Osteoblast (primary cell): Measurements from ENCODE around the gene AMHR2. TPM values are rescaled to one million over a fixed set of nuclear protein-coding genes. Genes with fewer than 3 reads are reported as not detected.
"Not testable (repeated sequence)": the region's sequence is repeated elsewhere in the genome, so short reads cannot be mapped to it uniquely, and the experiment has no call there.

Experiments used
- DNase-seq: peaks from one replicate; pipeline ENCODE4 v3.0.0; 2011; ENCODE audit warnings: low spot score, mixed read lengths; ENCODE audit not compliant: insufficient read length; ENCODE audit errors: missing footprints
- H2AFZ ChIP-seq: 2 replicates; pipeline ENCODE4 v1.6.0; 2011; ENCODE audit warnings: mild to moderate bottlenecking, low read length
- H3K27ac ChIP-seq: 2 replicates; pipeline ENCODE4 v1.5.1; 2011; ENCODE audit warnings: mild to moderate bottlenecking, low read depth, low read length, moderate library complexity
- H3K27me3 ChIP-seq: 2 replicates; pipeline ENCODE4 v1.6.0; 2012; ENCODE audit warnings: mild to moderate bottlenecking, control low read depth, inconsistent platforms, low read length, moderate library complexity; ENCODE audit not compliant: insufficient read depth
- H3K36me3 ChIP-seq: 2 replicates; pipeline ENCODE4 v1.5.1; 2011; ENCODE audit warnings: mild to moderate bottlenecking, low read length, control low read depth, moderate library complexity; ENCODE audit not compliant: insufficient read depth
- H3K4me1 ChIP-seq: 2 replicates; pipeline ENCODE4 v1.5.1; 2011; ENCODE audit warnings: mild to moderate bottlenecking, low read length, control low read depth, moderate library complexity; ENCODE audit not compliant: insufficient read depth
- H3K4me2 ChIP-seq: 2 replicates; pipeline ENCODE4 v1.6.0; 2011; ENCODE audit warnings: mild to moderate bottlenecking, low read length; ENCODE audit not compliant: insufficient read depth
- H3K4me3 ChIP-seq: fragments of 200-600 bp; sonication (generic); 3 replicates; pipeline ENCODE4 v1.5.1; 2012; ENCODE audit warnings: mild to moderate bottlenecking, low read length, inconsistent platforms; ENCODE audit not compliant: insufficient read depth
- H3K79me2 ChIP-seq: 2 replicates; pipeline ENCODE4 v1.6.0; 2012; ENCODE audit warnings: mild to moderate bottlenecking, low read length, control low read depth, inconsistent platforms; ENCODE audit not compliant: insufficient read depth
- H3K9me3 ChIP-seq: 2 replicates; pipeline ENCODE4 v1.5.1; 2011; ENCODE audit warnings: low read depth, low read length, control low read depth
- H4K20me1 ChIP-seq: 2 replicates; pipeline ENCODE4 v1.6.0; 2012; ENCODE audit warnings: mild to moderate bottlenecking, low read length, control low read depth; ENCODE audit not compliant: insufficient read depth
- total RNA-seq: library from RNA; depleted of rRNA; stranded (reverse); fragments of >200 nt; gene quantifications from 2 replicates; pipeline ENCODE4 v1.2.3, GENCODE V29; 2012
- TF ChIP-seq, protein P1 (sequence below): IDR thresholded peaks from 2 replicates; pipeline ENCODE4 v1.5.1; 2011; ENCODE audit warnings: mild to moderate bottlenecking, low read depth, low read length, moderate library complexity; ENCODE audit errors: extremely low read depth

Gene AMHR2
- not detected in 2 replicates for total RNA-seq

- H3K9me3 ChIP-seq: no peaks in the 10 kb centered on the region
- DNase-seq: no peak
- no peaks in the 10 kb centered on the region for H4K20me1 ChIP-seq
- TF ChIP-seq, protein P1, sequence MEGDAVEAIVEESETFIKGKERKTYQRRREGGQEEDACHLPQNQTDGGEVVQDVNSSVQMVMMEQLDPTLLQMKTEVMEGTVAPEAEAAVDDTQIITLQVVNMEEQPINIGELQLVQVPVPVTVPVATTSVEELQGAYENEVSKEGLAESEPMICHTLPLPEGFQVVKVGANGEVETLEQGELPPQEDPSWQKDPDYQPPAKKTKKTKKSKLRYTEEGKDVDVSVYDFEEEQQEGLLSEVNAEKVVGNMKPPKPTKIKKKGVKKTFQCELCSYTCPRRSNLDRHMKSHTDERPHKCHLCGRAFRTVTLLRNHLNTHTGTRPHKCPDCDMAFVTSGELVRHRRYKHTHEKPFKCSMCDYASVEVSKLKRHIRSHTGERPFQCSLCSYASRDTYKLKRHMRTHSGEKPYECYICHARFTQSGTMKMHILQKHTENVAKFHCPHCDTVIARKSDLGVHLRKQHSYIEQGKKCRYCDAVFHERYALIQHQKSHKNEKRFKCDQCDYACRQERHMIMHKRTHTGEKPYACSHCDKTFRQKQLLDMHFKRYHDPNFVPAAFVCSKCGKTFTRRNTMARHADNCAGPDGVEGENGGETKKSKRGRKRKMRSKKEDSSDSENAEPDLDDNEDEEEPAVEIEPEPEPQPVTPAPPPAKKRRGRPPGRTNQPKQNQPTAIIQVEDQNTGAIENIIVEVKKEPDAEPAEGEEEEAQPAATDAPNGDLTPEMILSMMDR: no peak
- no peaks in the 10 kb centered on the region for H3K79me2 ChIP-seq
- H3K4me2 ChIP-seq: no peak within 1 kb of the TSS
- H3K27ac ChIP-seq: no peak within 1 kb of the TSS
- H3K4me3 ChIP-seq: no peak within 1 kb of the TSS
- H3K27me3 ChIP-seq: no peaks in the 10 kb centered on the region
- peaks cover 14% of the 10 kb centered on the region for H3K4me1 ChIP-seq
- no peak within 1 kb of the TSS for H2AFZ ChIP-seq
- H3K36me3 ChIP-seq: no peaks in the 10 kb centered on the region
Measured at GRCh38 chr12:53423597-53423996, at the start of gene AMHR2. AMHR2 (plus strand) TSS chr12:53423855; CDS start chr12:53423935, 80 bp downstream.

- not testable (repeated sequence) for DNase-seq, H3K4me3 ChIP-seq, H3K36me3 ChIP-seq, H3K9me3 ChIP-seq, H3K27me3 ChIP-seq, H4K20me1 ChIP-seq, H3K4me2 ChIP-seq, H3K79me2 ChIP-seq, H3K27ac ChIP-seq
- peak overlapping the region; percentile 94 for H2AFZ ChIP-seq
- peaks cover 25% of the 10 kb centered on the region for H3K4me1 ChIP-seq
Measured at GRCh38 chr12:53374277-53374676, 49.4 kb upstream of the AMHR2 start.

DNA sequence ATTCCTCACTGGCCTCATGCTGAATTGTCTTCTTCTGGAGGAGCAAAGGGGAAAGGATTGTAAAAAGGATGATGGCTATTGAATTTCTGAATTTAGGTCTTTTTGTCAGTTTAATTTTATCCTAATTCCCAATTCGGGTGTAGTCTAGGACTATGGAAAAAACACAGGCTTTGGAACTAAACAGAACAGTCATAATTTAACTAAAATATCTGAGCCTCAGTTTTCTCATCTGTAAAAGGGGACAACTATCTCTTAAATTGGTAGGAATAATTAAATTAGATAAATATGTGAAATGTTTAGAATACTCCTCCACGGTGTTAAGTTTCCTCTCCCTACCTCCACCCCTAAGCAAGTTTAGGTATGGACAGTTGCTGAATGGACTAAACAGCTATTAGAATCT, 46.9 kb upstream of the AMHR2 start:
- TF ChIP-seq, protein P1: no peak
- H3K27me3 ChIP-seq: no peaks in the 10 kb centered on the region
- peak; percentile 55 for DNase-seq
- H3K4me2 ChIP-seq: no peak overlapping the region
- H3K79me2 ChIP-seq: peaks cover 3% of the 10 kb centered on the region
- H4K20me1 ChIP-seq: peaks cover 5% of the 10 kb centered on the region
- no peaks in the 10 kb centered on the region for H3K36me3 ChIP-seq
- no peak overlapping the region for H3K4me3 ChIP-seq
- H2AFZ ChIP-seq: peak overlapping the region; percentile 23
- no peaks in the 10 kb centered on the region for H3K9me3 ChIP-seq
- no peak overlapping the region for H3K27ac ChIP-seq
- peaks cover 21% of the 10 kb centered on the region for H3K4me1 ChIP-seq

- Histone ChIP-seq H3K4me2 (no peak overlapping the region), H3K4me3 (no peak overlapping the region), H3K79me2 (peaks cover 18% of the 10 kb centered on the region), H3K36me3 (peaks cover 14% of the 10 kb centered on the region), H3K4me1 (peaks cover 28% of the 10 kb centered on the region), H3K9me3 (no peaks in the 10 kb centered on the region), H4K20me1 (peaks cover 16% of the 10 kb centered on the region), H3K27me3 (no peaks in the 10 kb centered on the region), H3K27ac (no peak overlapping the region), H2AFZ (no peak overlapping the region)
- no peak for DNase-seq
- TF ChIP-seq, protein P1: no peak
Measured at GRCh38 chr12:53378222-53378621, 45.4 kb upstream of the AMHR2 start.
